Body of pancreas (tissue), 4 donors: ENCODE measurements around the gene BACH2. TPM values are rescaled to one million over a fixed set of nuclear protein-coding genes. Genes with fewer than 3 reads are reported as not detected.

Experiments used
- ATAC-seq: fragments of 150-250 bp; one replicate; pipeline ENCODE4 v1.9.1; 2016
- DNase-seq, 4 donors: peaks; one replicate each; pipeline ENCODE4 v3.0.0-alpha.2; 2019
- H3K27ac ChIP-seq, 4 donors: fragments of 200-600 bp; sonication (generic); 1 replicate in 3 of 4; 2 replicates in 1 of 4; pipeline versions ENCODE4 v1.5.1 to v1.6.1; 2016 to 2019; ENCODE audit warnings: mild to moderate bottlenecking in 1 of 4, mixed read lengths in 1 of 4, moderate library complexity in 1 of 4
- H3K27me3 ChIP-seq, 2 donors: fragments of 200-600 bp; sonication (generic); one replicate each; pipeline ENCODE4 v1.6.0; 2016; ENCODE audit warnings: mild to moderate bottlenecking in 1 of 2
- H3K36me3 ChIP-seq, 2 donors: fragments of 200-600 bp; sonication (generic); replicated peaks in 1 of 2; 2 replicates each; pipeline ENCODE4 v1.5.1; 2016; ENCODE audit warnings: low read depth in 2 of 2; ENCODE audit not compliant: insufficient read depth in 1 of 2
- H3K4me1 ChIP-seq: fragments of 200-600 bp; sonication (generic); one replicate; pipeline ENCODE4 v1.6.0; 2016
- H3K4me3 ChIP-seq, 2 donors: fragments of 200-600 bp; sonication (generic); 1 replicate in 1 of 2; 2 replicates in 1 of 2; pipeline ENCODE4 v1.5.1; 2016 to 2019
- H3K9me3 ChIP-seq, 3 donors: fragments of 200-600 bp; sonication (generic); 1 replicate in 2 of 3; 2 replicates in 1 of 3; pipeline ENCODE4 v1.5.1; 2016
- CTCF ChIP-seq, 7 experiments: fragments of 450-650 bp in 4 of 7; fragments of 200-600 bp in 3 of 7; sonication (generic) in 3 of 7; IDR thresholded peaks; one replicate each; pipeline ENCODE4 v1.5.1; 2016 to 2019; ENCODE audit warnings: antibody characterized with exemption in 7 of 7
- POLR2A ChIP-seq, 3 donors: fragments of 450-650 bp; IDR thresholded peaks; one replicate each; pipeline ENCODE4 v1.6.1; 2016; ENCODE audit warnings: antibody characterized with exemption in 3 of 3, mild to moderate bottlenecking in 2 of 3
- WGBS, 2 donors: methylation state at CpG; one replicate each; pipeline ENCODE4 v1.1.5; 2017; 5-methylcytosine and 5-hydroxymethylcytosine counted together
- intact Hi-C: fragments of 100-400 bp; cut with DNase I; formaldehyde crosslinking; loops from one replicate; pipeline ENCODE4 v1.15.1; 2023
- total RNA-seq, 2 donors: library from RNA; depleted of rRNA; stranded (reverse); fragments of >200 nt; gene quantifications; one replicate each; pipeline ENCODE4 v1.1.0, GENCODE V29; 2016

BACH2 gene
- total RNA-seq, 2 donors from 2014 or later = 2.1 to 3.3 TPM

GRCh38 chr6:90195094-90195829, 101.4 kb downstream of the BACH2 start:
- Histone ChIP-seq H3K27me3 (no peaks in the 10 kb centered on the region), H3K27ac (no peak overlapping the region), H3K4me3 (no peak overlapping the region), H3K36me3 (no peaks in the 10 kb centered on the region), H3K4me1 (no peaks in the 10 kb centered on the region), H3K9me3 (no peaks in the 10 kb centered on the region)
- no peak for DNase-seq
- TF ChIP-seq CTCF (IDR thresholded peaks at IDR 0.05) (no peak), POLR2A (IDR thresholded peaks at IDR 0.05) (no peak)
- intact Hi-C loops = no loop called here
- ATAC-seq = no peak
- 83 to 85% methylated on average over 9 of the region's 9 CpGs for WGBS, 2 donors

GRCh38 chr6:90194371-90194841, 102.2 kb downstream of the BACH2 start:
- WGBS, 2 donors = 72 to 78% methylated on average over 4 of the region's 4 CpGs
- no peaks in the 10 kb centered on the region for H3K27me3 ChIP-seq
- H3K4me1 ChIP-seq = no peaks in the 10 kb centered on the region
- no peaks in the 10 kb centered on the region for H3K9me3 ChIP-seq
- TF ChIP-seq POLR2A (IDR thresholded peaks at IDR 0.05) (no peak), CTCF (IDR thresholded peaks at IDR 0.05) (no peak)
- H3K4me3 ChIP-seq = no peak overlapping the region
- intact Hi-C loops = no loop called here
- ATAC-seq (no peak), DNase-seq (no peak)
- H3K36me3 ChIP-seq = no peaks in the 10 kb centered on the region
- no peak overlapping the region for H3K27ac ChIP-seq

GRCh38 chr6:90193359-90193758, 103.3 kb downstream of the BACH2 start:
- 90 to 96% methylated on average over 4 of the region's 4 CpGs for WGBS, 2 donors
- ATAC-seq = no peak
- H3K27ac ChIP-seq = no peak overlapping the region

GRCh38 chr6:90192857-90193256, 103.8 kb downstream of the BACH2 start:
- Histone ChIP-seq H3K27ac (no peak overlapping the region), H3K4me3 (no peak overlapping the region), H3K4me1 (no peaks in the 10 kb centered on the region), H3K36me3 (no peaks in the 10 kb centered on the region), H3K9me3 (no peaks in the 10 kb centered on the region), H3K27me3 (no peaks in the 10 kb centered on the region)
- no peak for DNase-seq
- ATAC-seq = no peak
- TF ChIP-seq CTCF (IDR thresholded peaks at IDR 0.05) = no peak
- no peak for TF ChIP-seq POLR2A (IDR thresholded peaks at IDR 0.05)
- intact Hi-C loops = no loop called here
- 89% methylated on average over 3 of the region's 3 CpGs for WGBS, 2 donors

More at GRCh38 chr6:90193359-90193758, 103.3 kb downstream of the BACH2 start:
- no peak for DNase-seq
- intact Hi-C loops = no loop called here
- no peaks in the 10 kb centered on the region for H3K27me3 ChIP-seq
- H3K36me3 ChIP-seq = no peaks in the 10 kb centered on the region
- TF ChIP-seq CTCF (IDR thresholded peaks at IDR 0.05) (no peak), POLR2A (IDR thresholded peaks at IDR 0.05) (no peak)
- H3K9me3 ChIP-seq = no peaks in the 10 kb centered on the region
- no peaks in the 10 kb centered on the region for H3K4me1 ChIP-seq
- H3K4me3 ChIP-seq = no peak overlapping the region
